HCT116 (cell line): ENCODE measurements around the gene NLRP1. TPM values are rescaled to one million over a fixed set of nuclear protein-coding genes. Genes with fewer than 3 reads are reported as not detected.

Experiments
- ATAC-seq: fragments of 200-7000 bp; cut with Tn5 transposase; 2 replicates; pipeline ENCODE4 v1.9.1; 2020; ENCODE audit warnings: mild to moderate bottlenecking, moderate library complexity
- BruUV-seq: library from RNA; stranded (reverse); fragments of 400-500 nt; replicated peaks from 2 replicates; lab custom pipeline; 2021; lab: Mats Ljungman, UMichigan
- CTCF ChIA-PET: fragments of 300-600 bp; sonication (Branson Sonifier 250); formaldehyde crosslinking; loops from one replicate; lab custom pipeline; 2021; ENCODE audit warnings: antibody characterized with exemption; lab: Charles Lee
- POLR2A ChIA-PET: fragments of 300-600, 350-600 bp; sonication (Branson Sonifier 250); formaldehyde crosslinking; loops from one replicate; lab custom pipeline; 2021; ENCODE audit warnings: antibody characterized with exemption; lab: Charles Lee
- RAD21 ChIA-PET, 2 experiments: fragments of 300-600 bp; sonication (Branson Sonifier 250); formaldehyde crosslinking; loops; one replicate each; lab custom pipeline; 2023; ENCODE audit warnings: low total read pairs in 2 of 2; ENCODE audit not compliant: uncharacterized antibody in 2 of 2, unreplicated experiment in 2 of 2, low non-redundant PET in 1 of 2; lab: Charles Lee
- DNase-seq: peaks from one replicate; pipeline ENCODE4 v3.0.0-alpha.2; 2010; ENCODE audit warnings: low read depth, low spot score
- H2AFZ ChIP-seq: fragments of 200-600 bp; shearing (Covaris generic), sonication (generic); 2 replicates; pipeline ENCODE4 v1.6.1; 2017; ENCODE audit warnings: low read depth, mixed run types, mixed read lengths, antibody characterized with exemption, low read length; ENCODE audit not compliant: poor library complexity, severe bottlenecking
- H3K27ac ChIP-seq: 2 replicates; pipeline ENCODE4 v1.5.1; 2012; ENCODE audit warnings: low read depth, low read length
- H3K27me3 ChIP-seq: fragments of 200-600 bp; sonication (generic); 2 replicates; pipeline ENCODE4 v1.6.1; 2016; ENCODE audit warnings: mixed run types, low read length, mixed read lengths; ENCODE audit not compliant: insufficient read depth
- H3K36me3 ChIP-seq, 2 experiments: fragments of 200-500 bp in 1 of 2; fragments of 200-600 bp in 1 of 2; sonication (Bioruptor generic) in 1 of 2; sonication (generic) in 1 of 2; 2 replicates each; pipeline versions ENCODE4 v1.5.1 to v1.6.1; 2014 to 2016; ENCODE audit warnings: low read length in 2 of 2, inconsistent platforms in 1 of 2, mixed read lengths in 1 of 2, mixed run types in 1 of 2; ENCODE audit not compliant: insufficient read depth in 2 of 2, control insufficient read depth in 1 of 2
- H3K4me1 ChIP-seq, 2 experiments: fragments of 200-600 bp in 1 of 2; sonication (generic) in 1 of 2; 2 replicates each; pipeline versions ENCODE4 v1.5.1 to v1.6.1; 2012 to 2017; ENCODE audit warnings: low read length in 2 of 2, inconsistent platforms in 1 of 2, mild to moderate bottlenecking in 1 of 2, mixed read lengths in 1 of 2, mixed run types in 1 of 2, moderate library complexity in 1 of 2; ENCODE audit not compliant: insufficient read depth in 2 of 2, control insufficient read depth in 1 of 2
- H3K4me2 ChIP-seq: fragments of 200-600 bp; sonication (generic); 2 replicates; pipeline ENCODE4 v1.6.1; 2017; ENCODE audit warnings: mixed run types, low read length, mixed read lengths
- H3K4me3 ChIP-seq, 2 experiments: fragments of 200-600 bp in 1 of 2; sonication (generic) in 1 of 2; replicated peaks in 1 of 2; 2 replicates each; pipeline ENCODE4 v1.5.1; 2011 to 2016; ENCODE audit warnings: low read length in 2 of 2, control low read depth in 1 of 2, low read depth in 1 of 2, mild to moderate bottlenecking in 1 of 2, mixed read lengths in 1 of 2, mixed run types in 1 of 2
- H3K79me2 ChIP-seq: fragments of 200-600 bp; sonication (generic); 2 replicates; pipeline ENCODE4 v1.6.1; 2017; ENCODE audit warnings: mild to moderate bottlenecking, mixed run types, low read length, moderate library complexity, mixed read lengths; ENCODE audit not compliant: insufficient read depth
- H3K9ac ChIP-seq: fragments of 200-600 bp; sonication (generic); 2 replicates; pipeline ENCODE4 v1.6.1; 2016; ENCODE audit warnings: low read length, mixed read lengths
- H3K9me2 ChIP-seq: fragments of 200-600 bp; sonication (generic), shearing (Covaris generic); 2 replicates; pipeline ENCODE4 v1.6.1; 2017; ENCODE audit warnings: mixed run types, mild to moderate bottlenecking, moderate library complexity; ENCODE audit not compliant: insufficient read depth
- H3K9me3 ChIP-seq, 2 experiments: fragments of 200-500 bp in 1 of 2; fragments of 200-600 bp in 1 of 2; sonication (Bioruptor generic) in 1 of 2; sonication (generic) in 1 of 2; 2 replicates each; pipeline ENCODE4 v1.6.1; 2014 to 2017; ENCODE audit warnings: low read length in 2 of 2, mixed read lengths in 2 of 2, inconsistent platforms in 1 of 2, low read depth in 1 of 2, mild to moderate bottlenecking in 1 of 2, mixed run types in 1 of 2, moderate library complexity in 1 of 2; ENCODE audit not compliant: control insufficient read depth in 1 of 2, insufficient read depth in 1 of 2
- H4K20me1 ChIP-seq: fragments of 200-600 bp; sonication (generic), shearing (Covaris generic); 2 replicates; pipeline ENCODE4 v1.6.1; 2017; ENCODE audit warnings: mixed run types, mild to moderate bottlenecking, moderate library complexity; ENCODE audit not compliant: insufficient read depth
- CBX3 ChIP-seq: IDR thresholded peaks from 2 replicates; pipeline ENCODE4 v1.6.1; 2012; ENCODE audit warnings: low read depth
- CEBPB ChIP-seq: IDR thresholded peaks from 2 replicates; pipeline ENCODE4 v1.6.1; 2012; ENCODE audit warnings: low read depth
- EGR1 ChIP-seq: IDR thresholded peaks from 2 replicates; pipeline ENCODE4 v1.6.1; 2012; ENCODE audit warnings: low read depth
- ELF1 ChIP-seq: IDR thresholded peaks from 2 replicates; pipeline ENCODE4 v1.6.1; 2012; ENCODE audit warnings: low read depth, borderline replicate concordance
- EZH2 ChIP-seq: fragments of 200-600 bp; sonication (generic); IDR thresholded peaks from 2 replicates; pipeline ENCODE4 v1.6.1; 2017; ENCODE audit warnings: antibody characterized with exemption, mixed run types
- EZH2phosphoT487 ChIP-seq: fragments of 200-600 bp; IDR thresholded peaks from 2 replicates; pipeline ENCODE4 v1.6.1; 2018; ENCODE audit warnings: antibody characterized with exemption, borderline replicate concordance
- FOSL1 ChIP-seq: IDR thresholded peaks from 2 replicates; pipeline ENCODE4 v1.6.1; 2012; ENCODE audit warnings: low read depth
- JUND ChIP-seq: IDR thresholded peaks from 2 replicates; pipeline ENCODE4 v1.6.1; 2012
- POLR2A ChIP-seq: IDR thresholded peaks from 2 replicates; pipeline ENCODE4 v1.7.0; 2011; ENCODE audit warnings: borderline replicate concordance; ENCODE audit not compliant: insufficient read depth, insufficient read length; ENCODE audit errors: extremely low read depth
- POLR2AphosphoS5 ChIP-seq: IDR thresholded peaks from 2 replicates; pipeline ENCODE4 v1.6.1; 2011; ENCODE audit warnings: mild to moderate bottlenecking, low read depth, low read length, moderate library complexity
- RAD21 ChIP-seq: IDR thresholded peaks from 2 replicates; pipeline ENCODE4 v1.6.1; 2012; ENCODE audit warnings: low read depth, mild to moderate bottlenecking
- SIN3A ChIP-seq: IDR thresholded peaks from 2 replicates; pipeline ENCODE4 v1.6.1; 2012; ENCODE audit warnings: low read depth
- SP1 ChIP-seq: IDR thresholded peaks from 2 replicates; pipeline ENCODE4 v1.6.1; 2012; ENCODE audit warnings: low read depth
- SRF ChIP-seq: IDR thresholded peaks from 2 replicates; pipeline ENCODE4 v1.6.1; 2012; ENCODE audit warnings: low read depth
- TCF7L2 ChIP-seq: IDR thresholded peaks from 2 replicates; pipeline ENCODE4 v1.7.0; 2011; ENCODE audit warnings: borderline replicate concordance, inconsistent platforms; ENCODE audit not compliant: insufficient read depth, insufficient read length; ENCODE audit errors: extremely low read depth
- YY1 ChIP-seq: IDR thresholded peaks from 2 replicates; pipeline ENCODE4 v1.6.1; 2011; ENCODE audit warnings: low read length, low read depth, moderate library complexity, mild to moderate bottlenecking; ENCODE audit not compliant: insufficient replicate concordance; ENCODE audit errors: extremely low read depth
- ZNF274 ChIP-seq: fragments of 200-500 bp; sonication (Bioruptor generic); IDR thresholded peaks from 2 replicates; pipeline ENCODE4 v1.6.1; 2014; ENCODE audit warnings: mild to moderate bottlenecking, low read depth, low read length, inconsistent platforms
- intact Hi-C: fragments of 100-400 bp; cut with micrococcal nuclease; formaldehyde crosslinking; loops from 2 replicates; pipeline ENCODE4 v1.10.0; 2022
- total RNA-seq: library from RNA; stranded (reverse); gene quantifications from one replicate; pipeline ENCODE4 v1.2.1, GENCODE V29; 2021; ENCODE audit not compliant: unreplicated experiment
- TF ChIP-seq, protein P1 (sequence below): IDR thresholded peaks from 2 replicates; pipeline ENCODE4 v1.6.1; 2012
- TF ChIP-seq, protein P2 (sequence below), 3 experiments: fragments of 200-600 bp in 1 of 3; sonication (generic) in 1 of 3; IDR thresholded peaks in 2 of 3; conservative IDR thresholded peaks in 1 of 3; 2 replicates each; pipeline ENCODE4 v1.5.1; 2012 to 2017; ENCODE audit warnings: low read depth in 2 of 3, low read length in 2 of 3, antibody characterized with exemption in 1 of 3, borderline replicate concordance in 1 of 3, control low read depth in 1 of 3, mild to moderate bottlenecking in 1 of 3, mixed read lengths in 1 of 3, mixed run types in 1 of 3, moderate library complexity in 1 of 3; ENCODE audit not compliant: insufficient read depth in 1 of 3
- TF ChIP-seq, protein P3 (sequence below): IDR thresholded peaks from 2 replicates; pipeline ENCODE4 v1.6.1; 2012; ENCODE audit warnings: low read depth

Gene NLRP1
- total RNA-seq, 1 experiment from 2014 or later = 7.2 TPM

DNA sequence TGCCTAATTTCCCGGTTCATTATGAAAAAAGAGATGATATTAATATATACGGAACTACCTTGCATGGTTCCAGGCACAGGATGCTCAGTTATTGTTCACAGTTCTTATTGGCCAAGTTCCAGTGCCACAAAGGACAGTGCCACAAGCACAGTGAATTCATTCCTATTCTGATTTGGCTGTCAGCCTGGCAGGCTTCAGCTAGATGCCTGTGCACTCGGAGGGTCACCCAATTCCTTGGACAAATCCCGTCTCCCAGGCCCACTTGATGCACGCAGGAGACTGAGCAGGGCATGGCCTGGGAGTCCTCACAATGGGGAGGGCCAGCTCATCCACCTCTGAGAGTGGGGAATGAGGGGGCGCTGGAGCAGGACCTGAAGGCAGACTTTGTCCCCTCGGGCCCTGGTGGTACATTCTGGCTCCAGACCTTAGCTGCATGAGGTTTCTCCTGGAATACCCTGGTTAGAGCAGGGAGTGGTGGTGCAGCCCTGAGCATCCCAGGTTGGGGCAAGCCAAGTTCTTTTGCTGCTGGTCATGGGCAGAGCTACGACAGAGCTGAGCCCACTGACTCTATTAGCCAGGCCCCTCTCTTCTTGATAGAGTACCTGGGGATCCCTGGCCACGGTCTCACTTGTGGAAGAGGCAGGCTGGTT, 56.6 kb downstream of the NLRP1 start:
- H2AFZ ChIP-seq = no peak overlapping the region
- no peak overlapping the region for H3K27ac ChIP-seq
- H3K9me3 ChIP-seq = no peaks in the 10 kb centered on the region
- RAD21 ChIA-PET = no interaction called here
- TF ChIP-seq TCF7L2 (no peak), CBX3 (no peak), RAD21 (no peak), POLR2AphosphoS5 (no peak), EZH2 (no peak), SRF (no peak), SIN3A (no peak), EGR1 (no peak), ZNF274 (no peak), FOSL1 (no peak), EZH2phosphoT487 (no peak), POLR2A (no peak), JUND (no peak), SP1 (no peak), ELF1 (no peak), CEBPB (no peak), YY1 (no peak)
- TF ChIP-seq, protein P1, sequence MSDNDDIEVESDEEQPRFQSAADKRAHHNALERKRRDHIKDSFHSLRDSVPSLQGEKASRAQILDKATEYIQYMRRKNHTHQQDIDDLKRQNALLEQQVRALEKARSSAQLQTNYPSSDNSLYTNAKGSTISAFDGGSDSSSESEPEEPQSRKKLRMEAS = no peak
- TF ChIP-seq, protein P2, sequence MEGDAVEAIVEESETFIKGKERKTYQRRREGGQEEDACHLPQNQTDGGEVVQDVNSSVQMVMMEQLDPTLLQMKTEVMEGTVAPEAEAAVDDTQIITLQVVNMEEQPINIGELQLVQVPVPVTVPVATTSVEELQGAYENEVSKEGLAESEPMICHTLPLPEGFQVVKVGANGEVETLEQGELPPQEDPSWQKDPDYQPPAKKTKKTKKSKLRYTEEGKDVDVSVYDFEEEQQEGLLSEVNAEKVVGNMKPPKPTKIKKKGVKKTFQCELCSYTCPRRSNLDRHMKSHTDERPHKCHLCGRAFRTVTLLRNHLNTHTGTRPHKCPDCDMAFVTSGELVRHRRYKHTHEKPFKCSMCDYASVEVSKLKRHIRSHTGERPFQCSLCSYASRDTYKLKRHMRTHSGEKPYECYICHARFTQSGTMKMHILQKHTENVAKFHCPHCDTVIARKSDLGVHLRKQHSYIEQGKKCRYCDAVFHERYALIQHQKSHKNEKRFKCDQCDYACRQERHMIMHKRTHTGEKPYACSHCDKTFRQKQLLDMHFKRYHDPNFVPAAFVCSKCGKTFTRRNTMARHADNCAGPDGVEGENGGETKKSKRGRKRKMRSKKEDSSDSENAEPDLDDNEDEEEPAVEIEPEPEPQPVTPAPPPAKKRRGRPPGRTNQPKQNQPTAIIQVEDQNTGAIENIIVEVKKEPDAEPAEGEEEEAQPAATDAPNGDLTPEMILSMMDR (IDR thresholded peaks at IDR 0.05 in 2 of 3, conservative IDR thresholded peaks at IDR 0.05 in 1 of 3; ENCODE audit: borderline replicate concordance in 1 of 3, insufficient read depth in 1 of 3, low read depth in 2 of 3, low read length in 2 of 3) = no peak
- TF ChIP-seq, protein P3, sequence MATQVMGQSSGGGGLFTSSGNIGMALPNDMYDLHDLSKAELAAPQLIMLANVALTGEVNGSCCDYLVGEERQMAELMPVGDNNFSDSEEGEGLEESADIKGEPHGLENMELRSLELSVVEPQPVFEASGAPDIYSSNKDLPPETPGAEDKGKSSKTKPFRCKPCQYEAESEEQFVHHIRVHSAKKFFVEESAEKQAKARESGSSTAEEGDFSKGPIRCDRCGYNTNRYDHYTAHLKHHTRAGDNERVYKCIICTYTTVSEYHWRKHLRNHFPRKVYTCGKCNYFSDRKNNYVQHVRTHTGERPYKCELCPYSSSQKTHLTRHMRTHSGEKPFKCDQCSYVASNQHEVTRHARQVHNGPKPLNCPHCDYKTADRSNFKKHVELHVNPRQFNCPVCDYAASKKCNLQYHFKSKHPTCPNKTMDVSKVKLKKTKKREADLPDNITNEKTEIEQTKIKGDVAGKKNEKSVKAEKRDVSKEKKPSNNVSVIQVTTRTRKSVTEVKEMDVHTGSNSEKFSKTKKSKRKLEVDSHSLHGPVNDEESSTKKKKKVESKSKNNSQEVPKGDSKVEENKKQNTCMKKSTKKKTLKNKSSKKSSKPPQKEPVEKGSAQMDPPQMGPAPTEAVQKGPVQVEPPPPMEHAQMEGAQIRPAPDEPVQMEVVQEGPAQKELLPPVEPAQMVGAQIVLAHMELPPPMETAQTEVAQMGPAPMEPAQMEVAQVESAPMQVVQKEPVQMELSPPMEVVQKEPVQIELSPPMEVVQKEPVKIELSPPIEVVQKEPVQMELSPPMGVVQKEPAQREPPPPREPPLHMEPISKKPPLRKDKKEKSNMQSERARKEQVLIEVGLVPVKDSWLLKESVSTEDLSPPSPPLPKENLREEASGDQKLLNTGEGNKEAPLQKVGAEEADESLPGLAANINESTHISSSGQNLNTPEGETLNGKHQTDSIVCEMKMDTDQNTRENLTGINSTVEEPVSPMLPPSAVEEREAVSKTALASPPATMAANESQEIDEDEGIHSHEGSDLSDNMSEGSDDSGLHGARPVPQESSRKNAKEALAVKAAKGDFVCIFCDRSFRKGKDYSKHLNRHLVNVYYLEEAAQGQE = no peak
- TF ChIP-seq, all 23 proteins: peak for 0
- Histone ChIP-seq H3K36me3 (no peaks in the 10 kb centered on the region), H3K4me3 (no peak overlapping the region), H3K4me1 (peaks cover 12 to 22% of the 10 kb centered on the region in 2 experiments), H3K9ac (no peak overlapping the region), H3K27me3 (no peaks in the 10 kb centered on the region), H4K20me1 (no peaks in the 10 kb centered on the region), H3K79me2 (no peaks in the 10 kb centered on the region), H3K4me2 (peak overlapping the region; percentile 65; the same call in 1 of the 2 replicates), H3K9me2 (no peaks in the 10 kb centered on the region)
- ATAC-seq = no peak
- CTCF ChIA-PET = no interaction called here
- DNase-seq = no peak
- intact Hi-C loops = no loop called here
- BruUV-seq = no TSS peak
- POLR2A ChIA-PET = no interaction called here
